Activated CD4-positive, alpha-beta T cell treated with anti-CD3 and anti-CD28 coated beads for 24 hours (primary cell): ENCODE data around the gene CYP2F1.
"Not testable (repeated sequence)": the region's sequence is repeated elsewhere in the genome, so short reads cannot be mapped to it uniquely, and the experiment has no call there.

Source experiments
- DNase-seq, 2 donors: peaks; one replicate each; pipeline ENCODE4 v3.0.0-alpha.2; 2020; ENCODE audit warnings: low read depth in 2 of 2

The CYP2F1 gene, protein sequence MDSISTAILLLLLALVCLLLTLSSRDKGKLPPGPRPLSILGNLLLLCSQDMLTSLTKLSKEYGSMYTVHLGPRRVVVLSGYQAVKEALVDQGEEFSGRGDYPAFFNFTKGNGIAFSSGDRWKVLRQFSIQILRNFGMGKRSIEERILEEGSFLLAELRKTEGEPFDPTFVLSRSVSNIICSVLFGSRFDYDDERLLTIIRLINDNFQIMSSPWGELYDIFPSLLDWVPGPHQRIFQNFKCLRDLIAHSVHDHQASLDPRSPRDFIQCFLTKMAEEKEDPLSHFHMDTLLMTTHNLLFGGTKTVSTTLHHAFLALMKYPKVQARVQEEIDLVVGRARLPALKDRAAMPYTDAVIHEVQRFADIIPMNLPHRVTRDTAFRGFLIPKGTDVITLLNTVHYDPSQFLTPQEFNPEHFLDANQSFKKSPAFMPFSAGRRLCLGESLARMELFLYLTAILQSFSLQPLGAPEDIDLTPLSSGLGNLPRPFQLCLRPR

GRCh38 chr19:41114132-41114531 lies at the start of gene CYP2F1:
CYP2F1 (plus strand) TSS chr19:41114432; CDS start chr19:41116189, 1,757 bp downstream.
- DNase-seq: no peak

- no peak for DNase-seq
Measured at GRCh38 chr19:41064974-41065569, 49.2 kb upstream of the CYP2F1 start.

GRCh38 chr19:41076286-41076685 lies 37.9 kb upstream of the CYP2F1 start:
- no peak for DNase-seq

GRCh38 chr19:41083516-41083915 lies 30.7 kb upstream of the CYP2F1 start:
- DNase-seq: no peak

- DNase-seq: no peak
Measured at GRCh38 chr19:41085748-41086415, 28.4 kb upstream of the CYP2F1 start.

DNA sequence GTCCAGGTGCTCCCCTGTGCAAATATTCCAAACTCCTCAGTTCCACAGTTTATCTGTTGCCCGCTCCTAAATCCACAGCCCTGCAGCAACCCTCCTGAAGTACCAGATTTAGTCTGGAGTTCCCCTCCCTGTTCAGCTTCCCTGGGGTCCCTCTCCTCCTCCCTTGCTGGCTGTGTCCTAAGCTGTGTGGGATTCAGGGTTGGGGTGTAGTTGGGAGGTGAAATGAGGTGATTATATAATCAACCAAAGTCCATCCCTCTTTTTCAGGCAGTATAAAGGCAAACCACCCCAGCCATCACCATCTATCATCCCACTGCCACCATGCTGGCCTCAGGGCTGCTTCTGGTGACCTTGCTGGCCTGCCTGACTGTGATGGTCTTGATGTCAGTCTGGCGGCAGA lies 26.1 kb upstream of the CYP2F1 start, which contains the start of gene CYP2A13:
CYP2A13 (plus strand) TSS at position 301 of the 400 bp plus-strand sequence; CDS start at position 322, 21 bp downstream.
- no peak for DNase-seq

- no peak for DNase-seq
Measured at GRCh38 chr19:41089959-41090358, 24.3 kb upstream of the CYP2F1 start.

- no peak for DNase-seq
Measured at GRCh38 chr19:41095703-41096102, 18.5 kb upstream of the CYP2F1 start.

GRCh38 chr19:41096353-41096752 lies 17.9 kb upstream of the CYP2F1 start:
- no peak for DNase-seq

DNA sequence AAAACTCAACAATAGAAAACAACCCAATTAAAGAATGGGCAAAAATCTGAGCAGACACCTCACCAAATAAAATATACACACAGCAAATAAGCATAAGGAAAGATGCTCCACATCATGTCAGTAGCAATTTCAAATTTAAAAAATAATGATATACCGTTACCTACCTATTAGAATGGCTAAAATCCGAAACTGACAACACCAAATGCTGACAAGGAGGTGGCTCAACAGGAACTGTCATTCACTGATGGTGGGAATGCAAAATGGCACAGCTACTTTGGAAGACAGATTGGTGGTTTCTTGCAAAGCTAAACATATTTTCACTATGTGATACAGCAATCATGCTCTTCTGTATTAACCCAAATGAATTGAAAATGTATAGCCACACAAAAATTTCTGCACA lies 16.9 kb upstream of the CYP2F1 start:
- no peak for DNase-seq

DNA sequence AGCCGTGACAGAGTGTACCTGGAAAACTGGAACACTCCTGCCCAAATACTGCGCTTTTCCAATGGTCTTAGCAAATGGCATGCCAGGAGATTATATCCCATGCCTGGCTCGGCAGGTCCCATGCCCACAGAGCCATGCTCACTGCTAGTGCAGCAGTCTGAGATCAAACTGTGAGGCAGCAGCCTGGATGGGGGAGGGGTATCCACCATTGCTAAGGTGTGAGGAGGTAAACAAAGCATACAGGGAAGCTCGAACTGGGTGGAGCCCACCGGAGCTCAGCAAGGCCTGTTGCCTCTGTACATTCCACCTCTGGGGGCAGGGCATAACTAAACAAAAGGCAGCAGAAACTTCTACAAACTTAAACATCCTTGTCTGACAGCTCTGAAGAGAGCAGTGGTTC lies 15.5 kb upstream of the CYP2F1 start:
- no peak for DNase-seq

GRCh38 chr19:41102210-41102609 lies 12.0 kb upstream of the CYP2F1 start:
- not testable (repeated sequence) for DNase-seq

DNA sequence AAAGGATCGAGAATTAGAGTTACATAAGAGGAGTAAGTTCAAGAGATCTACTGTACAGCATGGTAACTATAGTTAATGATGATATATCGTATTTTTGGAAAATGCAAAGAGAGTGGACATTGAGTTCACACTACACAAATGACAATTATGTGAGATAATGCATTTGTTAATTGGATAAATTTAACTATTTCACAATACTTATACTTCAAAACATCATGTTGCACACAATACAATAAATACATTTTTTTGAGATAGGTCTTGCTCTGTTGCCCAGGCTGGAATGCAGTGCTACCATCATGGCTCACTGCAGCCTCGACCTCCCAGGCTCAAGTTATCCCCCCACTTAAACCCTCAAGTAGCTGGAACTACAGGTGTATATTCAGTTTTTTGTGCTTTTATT lies 8.1 kb upstream of the CYP2F1 start:
- no peak for DNase-seq

GRCh38 chr19:41111296-41111695 lies 2.9 kb upstream of the CYP2F1 start:
- DNase-seq: no peak

- no peak for DNase-seq
Measured at GRCh38 chr19:41111750-41112295, 2.4 kb upstream of the CYP2F1 start.

DNA sequence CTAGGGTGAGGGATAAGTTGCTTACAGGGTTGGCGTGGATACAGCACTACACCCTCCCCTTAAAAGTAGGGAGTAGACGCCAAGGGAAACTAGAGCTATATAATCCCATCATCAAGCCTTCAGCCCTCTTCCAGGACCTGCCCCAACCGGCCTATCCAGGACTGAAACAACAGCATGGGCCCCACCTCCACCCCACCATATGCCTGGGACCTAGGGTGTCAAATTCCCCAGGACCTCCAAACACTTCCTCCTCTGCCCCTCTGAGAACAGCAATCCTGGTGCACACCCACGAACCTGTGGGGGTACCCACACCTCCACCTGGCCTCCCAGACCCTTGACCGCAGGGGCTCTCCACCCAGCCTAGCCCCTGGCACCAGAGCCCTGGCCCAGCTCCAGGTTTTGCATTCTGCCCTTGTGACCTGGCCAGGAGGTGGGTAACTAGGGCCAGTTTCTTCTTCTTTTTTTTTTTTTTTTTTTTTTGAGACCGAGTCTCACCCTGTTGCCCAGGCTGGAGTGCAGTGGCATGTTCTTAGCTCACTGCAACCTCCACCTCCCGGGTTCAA lies 1.4 kb upstream of the CYP2F1 start:
- DNase-seq: no peak

GRCh38 chr19:41116261-41116660 lies 2.0 kb downstream of the CYP2F1 start:
- no peak for DNase-seq

- not testable (repeated sequence) for DNase-seq
Measured at GRCh38 chr19:41120929-41121911, 7.0 kb downstream of the CYP2F1 start.

GRCh38 chr19:41122846-41123245 lies 8.6 kb downstream of the CYP2F1 start:
- DNase-seq: not testable (repeated sequence)

- DNase-seq: no peak
Measured at GRCh38 chr19:41123716-41124294, 9.6 kb downstream of the CYP2F1 start.
